ENCODE results near the gene PLXNA4.

Gene PLXNA4

DNA sequence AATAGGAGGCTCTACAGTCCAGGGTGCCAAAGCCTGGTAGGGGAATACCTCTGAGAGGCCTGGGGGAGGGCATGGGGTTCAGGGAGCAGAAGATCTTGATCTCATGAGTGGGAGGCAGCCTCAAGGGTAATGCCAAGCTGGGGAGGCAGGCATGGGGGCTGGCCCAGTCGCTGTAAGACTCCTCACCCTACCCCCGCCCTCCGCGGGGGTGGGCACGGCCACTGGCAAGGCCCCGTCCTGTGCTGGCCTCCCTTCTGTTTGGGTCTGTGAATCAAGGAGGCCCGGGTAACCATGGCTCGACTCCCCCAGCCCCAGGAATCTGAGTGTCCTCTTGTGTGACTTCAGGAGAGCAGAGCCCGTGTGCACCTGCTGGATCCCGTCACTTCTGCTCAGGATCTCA is 473.9 kb downstream of the PLXNA4 start:
- H3F3A ChIP-seq (ENCODE audit: insufficient read depth, low read length): no peaks in the 10 kb centered on the region

GRCh38 chr7:132100981-132101380 is 475.3 kb downstream of the PLXNA4 start:
- Histone ChIP-seq H3K36me3 (ENCODE audit: insufficient read depth, low read length) (no peaks in the 10 kb centered on the region), H3F3A (ENCODE audit: insufficient read depth, low read length) (no peaks in the 10 kb centered on the region), H3K4me3 (ENCODE audit: low read depth, low read length, poor library complexity, severe bottlenecking) (no peak overlapping the region), H3K27me3 (ENCODE audit: insufficient read depth, low read length) (0 out of 2 replicates have a peak, but pooled peaks cover 4% of the 10 kb centered on the region), H3K9me3 (ENCODE audit: low read length) (no peaks in the 10 kb centered on the region), H3K9ac (ENCODE audit: low read length) (no peak overlapping the region), H4K20me1 (ENCODE audit: insufficient read depth, low read length) (no peaks in the 10 kb centered on the region), H3K9me2 (ENCODE audit: low read depth, low read length) (no peaks in the 10 kb centered on the region), H2AFZ (ENCODE audit: low read length) (no peak overlapping the region), H3K4me1 (ENCODE audit: insufficient read depth, low read length, severe bottlenecking) (no peaks in the 10 kb centered on the region), H3K4me2 (ENCODE audit: low read length) (no peak overlapping the region), H3K79me2 (ENCODE audit: insufficient read depth, low read length) (no peaks in the 10 kb centered on the region), H3K27ac (ENCODE audit: low read depth, low read length, poor library complexity, severe bottlenecking) (no peak overlapping the region)
- TF ChIP-seq EZH2 (IDR thresholded peaks at IDR 0.05; ENCODE audit: borderline replicate concordance, low read length): no peak
- TF ChIP-seq, protein P1, sequence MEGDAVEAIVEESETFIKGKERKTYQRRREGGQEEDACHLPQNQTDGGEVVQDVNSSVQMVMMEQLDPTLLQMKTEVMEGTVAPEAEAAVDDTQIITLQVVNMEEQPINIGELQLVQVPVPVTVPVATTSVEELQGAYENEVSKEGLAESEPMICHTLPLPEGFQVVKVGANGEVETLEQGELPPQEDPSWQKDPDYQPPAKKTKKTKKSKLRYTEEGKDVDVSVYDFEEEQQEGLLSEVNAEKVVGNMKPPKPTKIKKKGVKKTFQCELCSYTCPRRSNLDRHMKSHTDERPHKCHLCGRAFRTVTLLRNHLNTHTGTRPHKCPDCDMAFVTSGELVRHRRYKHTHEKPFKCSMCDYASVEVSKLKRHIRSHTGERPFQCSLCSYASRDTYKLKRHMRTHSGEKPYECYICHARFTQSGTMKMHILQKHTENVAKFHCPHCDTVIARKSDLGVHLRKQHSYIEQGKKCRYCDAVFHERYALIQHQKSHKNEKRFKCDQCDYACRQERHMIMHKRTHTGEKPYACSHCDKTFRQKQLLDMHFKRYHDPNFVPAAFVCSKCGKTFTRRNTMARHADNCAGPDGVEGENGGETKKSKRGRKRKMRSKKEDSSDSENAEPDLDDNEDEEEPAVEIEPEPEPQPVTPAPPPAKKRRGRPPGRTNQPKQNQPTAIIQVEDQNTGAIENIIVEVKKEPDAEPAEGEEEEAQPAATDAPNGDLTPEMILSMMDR (IDR thresholded peaks at IDR 0.05; ENCODE audit: low read length): no peak

More for the DNA sequence above, 473.9 kb downstream of the PLXNA4 start:
- no peaks in the 10 kb centered on the region for H3K4me1 ChIP-seq (ENCODE audit: insufficient read depth, low read length, severe bottlenecking)
- no peaks in the 10 kb centered on the region for H4K20me1 ChIP-seq (ENCODE audit: insufficient read depth, low read length)
- no peaks in the 10 kb centered on the region for H3K9me3 ChIP-seq (ENCODE audit: low read length)
- H3K27me3 ChIP-seq (ENCODE audit: insufficient read depth, low read length): 0 out of 2 replicates have a peak, but pooled peaks cover 4% of the 10 kb centered on the region
- H3K4me3 ChIP-seq (ENCODE audit: low read depth, low read length, poor library complexity, severe bottlenecking): no peak overlapping the region
- H3K27ac ChIP-seq (ENCODE audit: low read depth, low read length, poor library complexity, severe bottlenecking): no peak overlapping the region
- no peaks in the 10 kb centered on the region for H3K79me2 ChIP-seq (ENCODE audit: insufficient read depth, low read length)
- no peaks in the 10 kb centered on the region for H3K36me3 ChIP-seq (ENCODE audit: insufficient read depth, low read length)
- no peak overlapping the region for H3K4me2 ChIP-seq (ENCODE audit: low read length)
- H3K9ac ChIP-seq (ENCODE audit: low read length): no peak overlapping the region
- no peak overlapping the region for H2AFZ ChIP-seq (ENCODE audit: low read length)
- TF ChIP-seq EZH2 (IDR thresholded peaks at IDR 0.05; ENCODE audit: borderline replicate concordance, low read length): no peak
- TF ChIP-seq, protein P1 (IDR thresholded peaks at IDR 0.05; ENCODE audit: low read length): no peak
- H3K9me2 ChIP-seq (ENCODE audit: low read depth, low read length): no peaks in the 10 kb centered on the region

DNA sequence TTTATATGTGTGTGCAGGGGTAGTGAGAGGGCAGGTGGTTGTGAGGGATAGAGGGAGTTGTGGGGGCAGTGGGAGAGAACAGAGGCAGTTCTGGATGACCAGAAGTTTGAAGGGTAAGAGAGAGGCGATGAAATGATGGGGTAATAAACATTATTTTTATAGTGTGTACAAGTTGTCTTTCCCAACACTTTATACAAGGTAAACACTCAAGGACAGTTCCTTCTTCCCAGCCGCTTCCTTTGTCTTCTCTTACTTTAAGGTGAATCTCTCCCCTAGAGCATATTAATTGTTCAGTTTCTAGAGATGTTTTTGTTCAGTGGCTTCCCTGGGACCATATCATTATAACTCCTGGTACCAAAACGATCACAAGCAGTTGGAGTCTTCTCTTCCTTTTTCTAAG is 475.8 kb downstream of the PLXNA4 start:
- no peaks in the 10 kb centered on the region for H3F3A ChIP-seq (ENCODE audit: insufficient read depth, low read length)
- 0 out of 2 replicates have a peak, but pooled peaks cover 4% of the 10 kb centered on the region for H3K27me3 ChIP-seq (ENCODE audit: insufficient read depth, low read length)

More for the DNA sequence above, 475.8 kb downstream of the PLXNA4 start:
- H3K27ac ChIP-seq (ENCODE audit: low read depth, low read length, poor library complexity, severe bottlenecking): no peak overlapping the region
- no peaks in the 10 kb centered on the region for H4K20me1 ChIP-seq (ENCODE audit: insufficient read depth, low read length)
- no peaks in the 10 kb centered on the region for H3K9me3 ChIP-seq (ENCODE audit: low read length)
- H3K4me2 ChIP-seq (ENCODE audit: low read length): no peak overlapping the region
- H2AFZ ChIP-seq (ENCODE audit: low read length): no peak overlapping the region
- H3K4me1 ChIP-seq (ENCODE audit: insufficient read depth, low read length, severe bottlenecking): no peaks in the 10 kb centered on the region
- H3K9me2 ChIP-seq (ENCODE audit: low read depth, low read length): no peaks in the 10 kb centered on the region
- no peaks in the 10 kb centered on the region for H3K79me2 ChIP-seq (ENCODE audit: insufficient read depth, low read length)
- H3K4me3 ChIP-seq (ENCODE audit: low read depth, low read length, poor library complexity, severe bottlenecking): no peak overlapping the region
- H3K36me3 ChIP-seq (ENCODE audit: insufficient read depth, low read length): no peaks in the 10 kb centered on the region
- TF ChIP-seq, protein P1 (IDR thresholded peaks at IDR 0.05; ENCODE audit: low read length): no peak
- TF ChIP-seq EZH2 (IDR thresholded peaks at IDR 0.05; ENCODE audit: borderline replicate concordance, low read length): no peak
- no peak overlapping the region for H3K9ac ChIP-seq (ENCODE audit: low read length)
